Cardiac septum (tissue), 1 donor: ENCODE data around the gene LCE2D. TPM values are rescaled to one million over a fixed set of nuclear protein-coding genes. Genes with fewer than 3 reads are reported as not detected.
"Not testable (repeated sequence)": the region's sequence is repeated elsewhere in the genome, so short reads cannot be mapped to it uniquely, and the experiment has no call there.

ENCODE experiments used
- DNase-seq: peaks from one replicate; pipeline ENCODE4 v3.0.0-alpha.2; 2020; ENCODE audit warnings: low spot score
- intact Hi-C: fragments of 100-400 bp; cut with DNase I; formaldehyde crosslinking; loops from one replicate; pipeline ENCODE4 v1.14.0; 2022
- total RNA-seq: library from RNA; stranded (reverse); fragmentation: NEBNext Ultra II Directional; extraction: Animal tissue kit (Norgen Biotek cat#: 25700); gene quantifications from one replicate; pipeline ENCODE4 v1.2.1, GENCODE V29; 2021
- donor health status: DM: no; HTN: no; CAD: no.

LCE2D gene
- total RNA-seq, 1 donor from 2014 or later = not detected

DNA sequence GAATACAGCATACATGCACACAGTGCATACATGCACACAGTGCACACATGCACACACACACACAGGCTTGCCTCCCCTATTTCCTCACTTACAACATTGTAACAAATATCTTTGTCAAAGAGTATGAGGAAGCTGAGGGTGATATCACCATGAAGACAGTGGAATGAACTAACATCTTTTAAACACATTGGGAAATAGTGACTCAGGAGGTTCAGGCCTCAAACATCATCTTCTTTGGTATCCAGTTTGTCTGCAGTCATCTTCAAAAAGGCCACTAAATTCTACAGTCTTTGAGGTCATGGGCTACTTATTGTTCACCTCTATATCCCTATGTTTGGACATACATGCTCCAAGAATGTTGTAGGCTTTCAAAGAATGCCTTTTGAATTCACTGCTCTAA lies 20.7 kb downstream of the LCE2D start:
- DNase-seq = no peak
- intact Hi-C loops = no loop called here

DNA sequence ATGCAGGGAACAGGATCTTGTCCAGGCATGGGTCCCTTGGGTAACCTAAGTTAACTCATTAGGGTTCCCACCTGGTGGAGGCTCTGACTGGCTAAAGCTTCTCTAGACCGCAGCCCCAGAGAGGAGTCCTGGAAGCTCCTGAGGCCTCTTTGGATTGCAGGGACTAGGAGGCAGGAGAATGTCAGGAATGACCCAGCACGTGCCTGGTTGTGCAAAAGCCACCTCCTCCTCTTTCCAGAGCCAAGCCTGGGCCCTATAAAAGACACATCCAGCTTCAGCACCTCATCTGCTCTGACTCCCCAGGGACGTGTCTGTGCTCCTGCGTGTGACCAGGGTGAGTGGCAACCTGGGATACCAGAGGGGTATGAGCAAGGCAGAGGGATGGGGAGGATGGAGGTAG lies 22.6 kb downstream of the LCE2D start, which contains the start of gene LCE2B:
LCE2B (plus strand) TSS at position 301 of the 400 bp plus-strand sequence. CDS start 721 bp downstream, outside the sequence.
- DNase-seq, intact Hi-C loops: not testable (repeated sequence)

DNA sequence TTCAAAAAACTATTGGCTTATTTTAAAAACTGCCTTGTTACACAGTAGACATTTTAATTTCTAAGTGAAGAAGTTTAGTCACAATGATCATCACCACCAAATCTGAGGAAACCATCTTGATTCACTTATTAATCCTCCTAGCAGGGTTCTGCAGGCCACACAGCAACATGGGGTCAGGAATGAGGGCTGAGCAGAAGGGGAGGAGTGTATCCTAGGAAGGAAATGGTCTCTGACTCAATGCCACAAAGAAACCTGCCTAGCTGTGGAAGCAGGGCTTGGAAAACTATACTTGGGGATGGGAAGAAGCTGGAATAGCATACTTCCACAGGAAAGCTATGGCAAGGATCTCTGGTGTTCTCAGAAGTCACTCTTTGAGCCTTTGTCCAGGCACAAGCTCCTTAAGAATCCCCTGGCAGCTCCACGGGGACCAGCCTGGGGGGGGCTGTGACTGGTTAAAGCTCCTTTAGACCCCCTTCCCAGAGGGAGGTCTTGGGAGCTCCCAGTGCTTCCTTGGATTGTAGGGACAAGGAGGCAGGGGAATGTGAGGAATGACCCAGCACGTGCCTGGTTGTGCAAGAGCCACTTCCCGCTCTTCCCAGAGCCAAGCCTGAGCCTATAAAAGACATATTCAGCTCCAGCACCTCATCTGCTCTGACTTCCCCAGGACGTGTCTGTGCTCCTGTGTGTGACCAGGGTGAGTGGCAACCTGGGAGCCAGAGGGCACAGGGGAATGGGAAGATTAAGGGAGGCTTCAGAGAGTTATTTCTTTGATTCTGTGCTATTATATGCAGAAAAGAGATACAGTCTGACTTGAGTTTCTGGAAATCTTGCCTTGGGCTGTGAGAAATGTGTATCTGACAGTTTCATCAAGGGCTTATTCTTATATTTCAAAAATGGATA lies 34.8 kb downstream of the LCE2D start, which contains the start of gene LCE2A:
LCE2A (plus strand) TSS at position 645 of the 900 bp plus-strand sequence. CDS start 557 bp downstream, outside the sequence.
- intact Hi-C loops = no loop called here
- no peak for DNase-seq

DNA sequence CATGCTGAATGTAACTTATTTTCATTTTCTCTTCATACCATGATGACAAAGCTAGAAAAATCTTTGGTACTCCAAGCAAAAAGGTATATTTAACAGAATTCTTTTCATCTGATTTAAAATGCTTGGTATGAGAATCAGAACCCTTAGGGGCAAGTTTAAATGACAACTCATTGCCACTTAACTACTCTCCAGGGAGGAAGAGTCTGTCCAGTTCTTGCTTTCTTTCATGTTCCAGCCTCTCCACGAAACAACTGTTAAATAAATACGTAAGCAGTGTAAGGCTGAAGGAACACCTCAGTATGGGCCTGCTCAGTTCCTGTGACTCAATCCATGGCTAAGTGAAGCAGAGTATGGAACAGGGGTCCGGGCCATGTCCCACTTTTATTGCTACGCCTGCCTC lies 36.6 kb downstream of the LCE2D start:
- no peak for DNase-seq
- intact Hi-C loops = no loop called here

DNA sequence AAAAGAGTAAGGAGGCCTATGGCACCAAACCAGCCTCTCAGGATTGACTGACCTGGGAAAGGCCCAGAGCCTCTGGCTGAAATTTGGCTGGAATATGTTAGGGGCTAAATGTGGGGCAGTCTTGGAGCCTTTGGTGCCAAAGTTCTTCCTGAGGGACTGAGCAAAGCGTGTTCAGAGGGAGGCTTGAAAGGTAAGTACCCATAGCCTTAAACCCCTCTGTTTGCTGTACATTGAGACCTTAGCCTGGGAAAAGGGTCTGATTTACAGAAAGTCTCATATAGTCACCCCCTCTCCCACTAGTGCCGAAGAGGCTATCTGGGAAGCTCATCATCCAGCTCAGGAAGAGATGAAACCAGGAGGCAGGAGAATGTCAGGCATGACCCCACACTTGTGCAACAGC lies 44.7 kb downstream of the LCE2D start, which contains the start of gene LCE4A:
LCE4A (plus strand) TSS at position 301 of the 400 bp plus-strand sequence. CDS start 916 bp downstream, outside the sequence.
- intact Hi-C loops = no loop called here

More for the DNA sequence above, 44.7 kb downstream of the LCE2D start, which contains the start of gene LCE4A:
- DNase-seq = no peak

Other genes starting within 250 kb of the LCE2D start
- not detected for gene CRNN, start 249.1 kb upstream of the LCE2D start, total RNA-seq
- not detected for gene LCE5A, start 152.6 kb upstream of the LCE2D start, total RNA-seq
- not detected for gene CRCT1, start 148.9 kb upstream of the LCE2D start, total RNA-seq
- not detected for gene LCE3E, start 96.6 kb upstream of the LCE2D start, total RNA-seq
- not detected for gene LCE3D, start 82.9 kb upstream of the LCE2D start, total RNA-seq
- gene LCE3C, start 63.1 kb upstream of the LCE2D start, total RNA-seq = not detected
- gene LCE3B, start 49.6 kb upstream of the LCE2D start, total RNA-seq = not detected
- not detected for gene LCE3A, start 40.3 kb upstream of the LCE2D start, total RNA-seq
- not detected for gene LCE2C, start 11.9 kb downstream of the LCE2D start, total RNA-seq
- gene LCE2B, start 22.7 kb downstream of the LCE2D start, total RNA-seq = not detected
- not detected for gene LCE2A, start 35.0 kb downstream of the LCE2D start, total RNA-seq
- not detected for gene LCE4A, start 44.8 kb downstream of the LCE2D start, total RNA-seq
- gene KPRP, start 94.6 kb downstream of the LCE2D start, total RNA-seq = not detected
- not detected for gene LCE1F, start 111.8 kb downstream of the LCE2D start, total RNA-seq
- gene LCE1E, start 122.9 kb downstream of the LCE2D start, total RNA-seq = not detected
- not detected for gene LCE1D, start 133.3 kb downstream of the LCE2D start, total RNA-seq
- gene LCE1C, start 143.3 kb downstream of the LCE2D start, total RNA-seq = not detected
- gene LCE1B, start 148.6 kb downstream of the LCE2D start, total RNA-seq = not detected
- gene LCE1A, start 164.1 kb downstream of the LCE2D start, total RNA-seq = not detected
- gene LCE6A, start 179.5 kb downstream of the LCE2D start, total RNA-seq = not detected
- gene LCE7A, start 196.6 kb downstream of the LCE2D start, total RNA-seq = not detected
- not detected for gene SMCP, start 214.9 kb downstream of the LCE2D start, total RNA-seq
- not detected for gene IVL, start 245.2 kb downstream of the LCE2D start, total RNA-seq